Activated T-helper 1 cell treated with anti-CD3 and anti-CD28 coated beads, Interleukin-12 subunit alpha, Interleukin-12 subunit beta, Interleukin-2, Interleukin-4 antibody, amounts not matched to agents 30 ng/mL and 10 ng/mL and 1 ng/mL, durations not matched to agents 14 hours and 24 hours and 36 hours (primary cell): ENCODE measurements around the gene HLCS. TPM values are rescaled to one million over a fixed set of nuclear protein-coding genes. Genes with fewer than 3 reads are reported as not detected.

ENCODE experiments used
- DNase-seq: peaks from one replicate; pipeline ENCODE4 v3.0.0; 2021; ENCODE audit warnings: low spot score
- H3K27ac Mint-ChIP-seq: one replicate; pipeline ENCODE4 v1.8.0; 2021; ENCODE audit warnings: mild to moderate bottlenecking, mixed read lengths
- H3K27me3 Mint-ChIP-seq: one replicate; pipeline ENCODE4 v1.8.0; 2022; ENCODE audit warnings: mild to moderate bottlenecking, moderate library complexity, mixed read lengths; ENCODE audit not compliant: insufficient read depth
- H3K36me3 Mint-ChIP-seq: one replicate; pipeline ENCODE4 v1.8.0; 2021; ENCODE audit warnings: low read depth, mixed read lengths
- H3K4me1 Mint-ChIP-seq: one replicate; pipeline ENCODE4 v1.8.0; 2021; ENCODE audit warnings: low read depth, mixed read lengths
- H3K4me3 Mint-ChIP-seq: one replicate; pipeline ENCODE4 v1.8.0; 2021; ENCODE audit warnings: mild to moderate bottlenecking, moderate library complexity, mixed read lengths
- H3K9me3 Mint-ChIP-seq: one replicate; pipeline ENCODE4 v1.8.0; 2021; ENCODE audit warnings: mixed read lengths
- intact Hi-C: fragments of 100-400 bp; cut with micrococcal nuclease; formaldehyde crosslinking; loops from one replicate; pipeline ENCODE4 v1.15.1; 2024
- total RNA-seq: library from RNA; stranded (reverse); gene quantifications from 2 replicates; pipeline ENCODE4 v1.2.3, GENCODE V29; 2022

Gene HLCS
- total RNA-seq, 1 donor from 2014 or later, result 15.8 TPM

GRCh38 chr21:36976882-36977651 lies 10.6 kb upstream of the HLCS start:
- peaks cover 5% of the 10 kb centered on the region for H3K27me3 Mint-ChIP-seq
- intact Hi-C loops, result loop anchor here (1.0 kb wide), 3 partner anchors 10 to 33 kb away; no protein-coding TSS in a partner anchor
- no peaks in the 10 kb centered on the region for H3K36me3 Mint-ChIP-seq
- H3K27ac Mint-ChIP-seq, result peak overlapping the region; percentile 8
- H3K4me1 Mint-ChIP-seq, result peaks cover 23% of the 10 kb centered on the region
- H3K4me3 Mint-ChIP-seq, result no peak overlapping the region
- DNase-seq, result no peak
- H3K9me3 Mint-ChIP-seq, result no peaks in the 10 kb centered on the region

- H3K27me3 Mint-ChIP-seq, result peaks cover 5% of the 10 kb centered on the region
- DNase-seq, result no peak
- no peaks in the 10 kb centered on the region for H3K36me3 Mint-ChIP-seq
- peaks cover 23% of the 10 kb centered on the region for H3K4me1 Mint-ChIP-seq
- no peak overlapping the region for H3K27ac Mint-ChIP-seq
- H3K9me3 Mint-ChIP-seq, result no peaks in the 10 kb centered on the region
- intact Hi-C loops, result loop anchor here (1.0 kb wide), 1 partner anchor 9 kb away; no protein-coding TSS in a partner anchor
- no peak overlapping the region for H3K4me3 Mint-ChIP-seq
Measured at GRCh38 chr21:36976228-36976861, 9.9 kb upstream of the HLCS start.

GRCh38 chr21:36974851-36975192 lies 8.4 kb upstream of the HLCS start:
- Mint-ChIP-seq H3K36me3 (no peaks in the 10 kb centered on the region), H3K4me3 (no peak overlapping the region), H3K27me3 (peaks cover 5% of the 10 kb centered on the region), H3K4me1 (peaks cover 18% of the 10 kb centered on the region), H3K27ac (no peak overlapping the region), H3K9me3 (no peaks in the 10 kb centered on the region)
- intact Hi-C loops, result no loop called here
- DNase-seq, result no peak

- H3K27ac Mint-ChIP-seq, result no peak overlapping the region
- no peak for DNase-seq
- intact Hi-C loops, result no loop called here
- H3K4me1 Mint-ChIP-seq, result peaks cover 18% of the 10 kb centered on the region
- H3K9me3 Mint-ChIP-seq, result no peaks in the 10 kb centered on the region
- H3K27me3 Mint-ChIP-seq, result peaks cover 5% of the 10 kb centered on the region
- H3K36me3 Mint-ChIP-seq, result peaks cover under 1% of the 10 kb centered on the region
- H3K4me3 Mint-ChIP-seq, result no peak overlapping the region
Measured at GRCh38 chr21:36973986-36974850, 7.7 kb upstream of the HLCS start.

GRCh38 chr21:36968976-36969375 lies 2.5 kb upstream of the HLCS start:
- no peaks in the 10 kb centered on the region for H3K9me3 Mint-ChIP-seq
- peaks cover 22% of the 10 kb centered on the region for H3K4me1 Mint-ChIP-seq
- no peak overlapping the region for H3K4me3 Mint-ChIP-seq
- intact Hi-C loops, result no loop called here
- H3K27me3 Mint-ChIP-seq, result peaks cover 3% of the 10 kb centered on the region
- H3K36me3 Mint-ChIP-seq, result peaks cover 13% of the 10 kb centered on the region
- DNase-seq, result no peak
- H3K27ac Mint-ChIP-seq, result no peak overlapping the region

- Mint-ChIP-seq H3K27me3 (peaks cover 3% of the 10 kb centered on the region), H3K9me3 (no peaks in the 10 kb centered on the region), H3K36me3 (peaks cover 13% of the 10 kb centered on the region), H3K4me3 (peak overlapping the region; percentile 22), H3K27ac (no peak overlapping the region), H3K4me1 (peaks cover 22% of the 10 kb centered on the region)
- no peak for DNase-seq
- intact Hi-C loops, result no loop called here
Measured at GRCh38 chr21:36968414-36968813, 1.9 kb upstream of the HLCS start.

GRCh38 chr21:36966821-36967768 lies 626 bp upstream of the HLCS start:
- Mint-ChIP-seq H3K9me3 (no peaks in the 10 kb centered on the region), H3K36me3 (peaks cover 13% of the 10 kb centered on the region), H3K27me3 (peaks cover 3% of the 10 kb centered on the region), H3K4me3 (peak overlapping the region; percentile 78), H3K27ac (peak overlapping the region; percentile 55), H3K4me1 (peaks cover 22% of the 10 kb centered on the region)
- intact Hi-C loops, result loop anchor here (1.0 to 2.0 kb wide), 5 partner anchors 9 to 300 kb away; partner anchors contain the start of genes PIGP, TTC3 and VPS26C
- no peak for DNase-seq

- H3K36me3 Mint-ChIP-seq, result peaks cover 16% of the 10 kb centered on the region
- no peaks in the 10 kb centered on the region for H3K27me3 Mint-ChIP-seq
- peak overlapping the region; percentile 90 for H3K27ac Mint-ChIP-seq
- no peak for DNase-seq
- intact Hi-C loops, result loop anchor here (1.0 to 2.0 kb wide), 4 partner anchors 24 to 302 kb away; partner anchors contain the start of genes PIGP, TTC3 and VPS26C
- peak overlapping the region; percentile 93 for H3K4me3 Mint-ChIP-seq
- peaks cover 22% of the 10 kb centered on the region for H3K4me1 Mint-ChIP-seq
- no peaks in the 10 kb centered on the region for H3K9me3 Mint-ChIP-seq
Measured at GRCh38 chr21:36965720-36966065, 776 bp downstream of the HLCS start.

- no peaks in the 10 kb centered on the region for H3K9me3 Mint-ChIP-seq
- intact Hi-C loops, result no loop called here
- H3K4me3 Mint-ChIP-seq, result peak overlapping the region; percentile 93
- H3K27ac Mint-ChIP-seq, result peak overlapping the region; percentile 90
- peaks cover 19% of the 10 kb centered on the region for H3K36me3 Mint-ChIP-seq
- H3K4me1 Mint-ChIP-seq, result peaks cover 22% of the 10 kb centered on the region
- no peak for DNase-seq
- H3K27me3 Mint-ChIP-seq, result no peaks in the 10 kb centered on the region
Measured at GRCh38 chr21:36964827-36965719, 1.4 kb downstream of the HLCS start.

GRCh38 chr21:36964398-36964797 lies 2.1 kb downstream of the HLCS start:
- DNase-seq, result no peak
- intact Hi-C loops, result no loop called here
- peak overlapping the region; percentile 64 for H3K4me3 Mint-ChIP-seq
- H3K4me1 Mint-ChIP-seq, result peaks cover 22% of the 10 kb centered on the region
- no peak overlapping the region for H3K27ac Mint-ChIP-seq
- H3K9me3 Mint-ChIP-seq, result no peaks in the 10 kb centered on the region
- H3K36me3 Mint-ChIP-seq, result peaks cover 22% of the 10 kb centered on the region
- H3K27me3 Mint-ChIP-seq, result no peaks in the 10 kb centered on the region

- DNase-seq, result no peak
- Mint-ChIP-seq H3K27ac (no peak overlapping the region), H3K9me3 (no peaks in the 10 kb centered on the region), H3K27me3 (no peaks in the 10 kb centered on the region), H3K36me3 (peaks cover 19% of the 10 kb centered on the region), H3K4me1 (peaks cover 17% of the 10 kb centered on the region), H3K4me3 (no peak overlapping the region)
- intact Hi-C loops, result no loop called here
Measured at GRCh38 chr21:36962098-36962780, 4.2 kb downstream of the HLCS start.
